GM19438 (cell line): ENCODE results near the gene LGALS8.
"Not testable (repeated sequence)": the region's sequence is repeated elsewhere in the genome, so short reads cannot be mapped to it uniquely, and the experiment has no call there.

Source experiments
- ATAC-seq: cut with Tn5 transposase; IDR thresholded peaks from one replicate; pipeline ENCODE4 v1.9.1; 2021; ENCODE audit warnings: low read depth; ENCODE audit not compliant: unreplicated experiment

The LGALS8 gene

GRCh38 chr1:236577041-236577440 lies 53.3 kb downstream of the LGALS8 start:
- ATAC-seq = not testable (repeated sequence)

GRCh38 chr1:236578661-236579060 lies 54.9 kb downstream of the LGALS8 start:
- no peak for ATAC-seq

DNA sequence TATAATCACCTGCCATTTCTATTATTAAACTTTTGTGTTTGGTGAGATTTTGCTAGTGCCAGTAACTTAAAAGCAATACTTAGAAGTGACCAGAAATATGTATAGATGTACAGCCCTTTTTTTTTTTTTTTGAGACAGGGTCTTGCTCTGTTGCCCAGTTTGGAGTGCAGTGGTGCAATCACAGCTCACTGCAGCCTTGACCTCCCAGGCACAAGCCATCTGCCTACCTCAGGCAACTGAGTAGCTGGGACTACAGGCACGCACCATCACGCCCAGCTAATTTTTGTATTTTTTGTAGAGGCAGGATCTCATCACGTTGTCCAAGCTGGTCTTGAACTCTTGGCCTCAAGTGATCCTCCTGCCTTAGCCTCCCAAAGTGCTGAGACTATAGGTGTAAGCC lies 56.6 kb downstream of the LGALS8 start:
- ATAC-seq = not testable (repeated sequence)

DNA sequence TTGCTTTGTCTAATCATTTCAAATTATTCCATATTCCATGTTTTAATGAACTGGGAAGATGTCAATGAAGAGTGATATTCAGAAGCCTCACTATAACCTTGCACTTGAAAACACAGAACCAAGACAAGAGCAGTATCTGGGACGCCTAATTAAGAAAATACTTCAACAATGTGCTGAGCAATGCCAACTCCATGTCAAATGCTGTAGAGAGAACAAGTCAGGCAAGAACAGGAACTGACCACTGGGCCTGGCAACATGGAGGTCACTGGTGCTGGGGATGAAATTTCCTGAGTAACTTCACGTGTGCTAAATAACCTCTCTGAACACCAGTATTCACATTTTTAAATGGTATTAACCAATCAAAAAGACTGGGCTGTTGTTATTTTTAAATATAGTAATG lies 57.7 kb downstream of the LGALS8 start:
- ATAC-seq = no peak

DNA sequence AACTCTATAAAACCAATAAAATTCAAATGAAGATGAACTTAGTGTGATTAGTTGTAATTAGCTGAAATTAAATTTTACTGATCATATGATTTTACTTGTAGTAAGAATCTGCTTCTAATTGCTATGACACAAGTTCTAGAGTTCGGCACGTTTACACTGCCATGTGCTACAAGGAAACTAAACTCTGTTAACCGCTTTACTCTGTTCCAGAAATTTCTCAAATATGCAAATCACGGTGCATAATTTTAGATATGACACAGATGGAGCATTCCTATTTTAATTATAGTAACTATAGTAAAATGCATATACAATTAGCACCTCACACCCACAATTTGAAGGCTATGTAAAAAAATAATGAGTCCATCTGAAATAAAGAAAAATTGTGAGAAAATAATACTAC lies 65.7 kb downstream of the LGALS8 start:
- no peak for ATAC-seq

DNA sequence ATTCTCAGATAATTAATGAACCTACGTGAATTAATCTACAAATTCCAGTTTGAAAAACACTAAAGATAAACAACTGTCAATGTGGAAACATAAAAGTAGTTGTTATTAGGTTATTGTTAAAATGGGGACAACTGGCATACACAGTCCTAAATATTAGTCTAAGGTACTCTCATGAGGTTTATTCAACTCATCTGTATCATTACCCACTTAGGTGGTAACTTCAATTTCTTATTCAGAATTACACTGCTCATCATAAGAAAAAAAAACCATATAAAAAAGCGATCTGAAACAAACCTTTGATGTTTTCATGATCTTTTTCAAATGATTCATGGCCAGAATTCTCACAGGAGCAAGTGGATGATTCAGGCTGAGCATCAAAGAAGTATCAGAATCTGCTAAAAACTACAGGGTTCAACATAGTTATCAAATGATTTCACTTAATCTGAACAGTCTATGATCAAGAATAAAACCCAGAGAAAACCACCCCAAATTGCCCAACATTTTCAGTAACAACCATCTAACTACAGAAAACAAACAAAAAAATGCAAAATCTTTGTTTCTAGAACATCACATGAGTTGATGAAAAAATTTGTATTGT lies 66.9 kb downstream of the LGALS8 start:
- no peak for ATAC-seq

- no peak for ATAC-seq
Observed at GRCh38 chr1:236602171-236602570, 78.4 kb downstream of the LGALS8 start.
